NB4 (cell line): ENCODE data around the gene GPC3.

ENCODE experiments used
- POLR2A ChIP-seq: IDR thresholded peaks from 2 replicates; pipeline ENCODE4 v1.6.1; 2011; ENCODE audit warnings: mild to moderate bottlenecking; ENCODE audit not compliant: insufficient read length; ENCODE audit errors: extremely low read depth
- TF ChIP-seq, protein P1 (sequence below): IDR thresholded peaks from one replicate; pipeline ENCODE4 v1.5.1; 2012; ENCODE audit warnings: low read depth, low read length
- TF ChIP-seq, protein P2 (sequence below): IDR thresholded peaks from 2 replicates; pipeline ENCODE4 v1.6.1; 2011; ENCODE audit warnings: low read depth, low read length

DNA sequence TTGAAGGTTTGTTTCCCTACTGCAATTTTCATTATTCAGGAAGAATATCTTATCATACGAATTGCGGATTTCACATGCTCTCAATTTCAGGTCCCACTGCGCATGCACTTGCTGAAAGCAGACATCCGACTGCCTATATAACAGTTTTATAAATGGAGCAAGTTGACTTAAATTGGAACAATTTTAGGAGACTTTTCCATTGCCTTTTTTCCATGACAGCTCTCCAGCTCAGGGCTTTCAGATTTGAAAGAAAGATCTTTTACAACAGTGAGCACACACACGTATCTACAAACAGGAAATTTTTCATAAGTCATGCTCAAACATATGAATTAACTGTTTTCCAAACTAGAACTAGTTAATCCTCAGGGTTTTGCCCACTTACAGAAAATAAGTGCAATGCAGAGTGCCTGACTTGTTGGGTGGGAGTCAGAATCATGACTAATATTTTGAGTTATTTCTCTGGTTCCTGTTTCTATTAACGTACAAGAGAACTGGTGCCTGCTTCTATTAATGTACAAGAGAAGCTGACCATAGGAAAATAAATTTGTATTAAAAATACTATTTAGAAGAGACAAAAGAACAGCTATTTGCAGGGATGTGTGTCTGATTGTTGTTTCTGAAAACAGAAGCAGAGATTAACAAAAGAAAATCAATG is 137.9 kb downstream of the GPC3 start:
- TF ChIP-seq, protein P1, sequence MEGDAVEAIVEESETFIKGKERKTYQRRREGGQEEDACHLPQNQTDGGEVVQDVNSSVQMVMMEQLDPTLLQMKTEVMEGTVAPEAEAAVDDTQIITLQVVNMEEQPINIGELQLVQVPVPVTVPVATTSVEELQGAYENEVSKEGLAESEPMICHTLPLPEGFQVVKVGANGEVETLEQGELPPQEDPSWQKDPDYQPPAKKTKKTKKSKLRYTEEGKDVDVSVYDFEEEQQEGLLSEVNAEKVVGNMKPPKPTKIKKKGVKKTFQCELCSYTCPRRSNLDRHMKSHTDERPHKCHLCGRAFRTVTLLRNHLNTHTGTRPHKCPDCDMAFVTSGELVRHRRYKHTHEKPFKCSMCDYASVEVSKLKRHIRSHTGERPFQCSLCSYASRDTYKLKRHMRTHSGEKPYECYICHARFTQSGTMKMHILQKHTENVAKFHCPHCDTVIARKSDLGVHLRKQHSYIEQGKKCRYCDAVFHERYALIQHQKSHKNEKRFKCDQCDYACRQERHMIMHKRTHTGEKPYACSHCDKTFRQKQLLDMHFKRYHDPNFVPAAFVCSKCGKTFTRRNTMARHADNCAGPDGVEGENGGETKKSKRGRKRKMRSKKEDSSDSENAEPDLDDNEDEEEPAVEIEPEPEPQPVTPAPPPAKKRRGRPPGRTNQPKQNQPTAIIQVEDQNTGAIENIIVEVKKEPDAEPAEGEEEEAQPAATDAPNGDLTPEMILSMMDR: no peak
- no peak for TF ChIP-seq POLR2A
- TF ChIP-seq, protein P2, sequence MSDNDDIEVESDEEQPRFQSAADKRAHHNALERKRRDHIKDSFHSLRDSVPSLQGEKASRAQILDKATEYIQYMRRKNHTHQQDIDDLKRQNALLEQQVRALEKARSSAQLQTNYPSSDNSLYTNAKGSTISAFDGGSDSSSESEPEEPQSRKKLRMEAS: no peak
